HTR-8/SVneo (cell line): ENCODE measurements around the gene PFKP.

Experiments used
- DNase-seq: peaks from one replicate; pipeline ENCODE4 v3.0.0; 2011; ENCODE audit warnings: low spot score, mixed read lengths; ENCODE audit not compliant: insufficient read length
- FAIRE-seq: peaks from 2 replicates; lab custom pipeline; 2011; peaks lifted over from hg19 to GRCh38; lab: Jason Lieb, UNC

The PFKP gene

DNA sequence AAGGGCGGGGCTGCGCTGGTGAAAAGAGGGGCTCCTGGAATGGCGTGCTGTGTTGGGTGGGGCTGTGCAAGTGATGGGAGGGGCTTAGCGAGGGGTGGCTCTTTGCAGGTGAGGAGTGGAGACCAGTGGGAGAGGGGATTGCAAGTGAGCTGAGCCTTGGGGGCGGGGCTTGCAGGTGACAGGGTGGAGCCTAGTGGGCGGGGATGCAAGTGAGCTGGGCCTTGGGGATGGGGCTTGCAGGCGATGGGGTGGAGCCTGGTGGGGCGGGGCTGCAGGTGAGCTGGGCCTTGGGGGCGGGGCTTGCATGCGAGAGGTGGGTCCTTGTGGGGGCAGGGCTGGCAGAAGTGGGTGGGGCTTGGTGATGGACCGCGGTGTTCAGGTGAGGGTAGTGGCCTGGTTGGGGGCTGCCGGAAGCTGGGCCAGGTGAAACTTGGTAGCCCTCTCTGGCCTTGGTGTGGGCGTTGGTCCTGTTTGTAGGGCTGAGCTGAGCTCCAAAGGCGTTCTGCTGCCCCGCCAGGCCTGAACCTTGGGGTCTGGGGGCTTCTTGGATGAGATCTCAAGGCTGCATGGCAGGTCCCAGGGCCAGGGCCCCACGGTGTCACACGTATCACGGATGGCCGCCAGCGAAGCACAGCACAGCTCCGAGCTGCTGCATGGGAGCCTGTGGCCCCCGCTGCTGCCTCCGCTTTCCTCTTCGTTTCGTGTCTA, 106.0 kb downstream of the PFKP start:
- FAIRE-seq = no peak
- no peak for DNase-seq

GRCh38 chr10:3178042-3178441, 110.7 kb downstream of the PFKP start:
- DNase-seq = no peak
- no peak for FAIRE-seq

- DNase-seq (no peak), FAIRE-seq (no peak)
Observed at GRCh38 chr10:3179174-3179573, 111.8 kb downstream of the PFKP start.

DNA sequence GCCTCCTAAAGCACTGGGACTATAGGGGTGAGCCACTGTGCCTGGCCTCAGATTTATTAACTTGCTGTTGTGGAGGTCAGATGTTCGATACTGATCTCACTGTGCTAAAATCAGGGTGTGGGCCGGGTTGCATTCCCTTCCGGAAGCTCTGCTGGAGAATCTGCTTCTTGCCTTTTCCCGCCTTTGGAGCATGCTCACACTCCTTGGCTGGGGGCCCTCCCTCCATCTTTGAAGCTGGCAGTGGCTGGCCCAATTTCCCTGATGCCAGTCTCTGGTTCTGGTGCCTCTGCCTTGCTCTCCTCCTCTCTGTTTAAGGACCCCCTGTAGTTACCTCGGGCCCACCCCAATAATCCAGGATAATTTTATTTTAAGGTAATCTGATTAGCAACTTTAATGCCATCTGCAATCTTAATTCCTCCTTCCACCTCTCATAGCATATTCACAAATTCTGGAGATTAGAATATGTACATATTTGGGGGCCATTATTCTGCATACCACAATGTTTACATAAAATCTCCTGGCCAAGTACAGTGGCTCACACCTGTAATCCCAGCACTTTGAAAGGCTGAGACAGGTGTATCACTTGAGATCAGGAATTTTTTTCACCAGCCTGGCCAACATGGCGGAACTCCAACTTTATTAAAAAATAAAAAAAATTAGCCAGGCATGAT, 113.1 kb downstream of the PFKP start:
- FAIRE-seq (no peak), DNase-seq (no peak)

GRCh38 chr10:3185386-3185785, 118.0 kb downstream of the PFKP start:
- DNase-seq = no peak
- FAIRE-seq = no peak

DNA sequence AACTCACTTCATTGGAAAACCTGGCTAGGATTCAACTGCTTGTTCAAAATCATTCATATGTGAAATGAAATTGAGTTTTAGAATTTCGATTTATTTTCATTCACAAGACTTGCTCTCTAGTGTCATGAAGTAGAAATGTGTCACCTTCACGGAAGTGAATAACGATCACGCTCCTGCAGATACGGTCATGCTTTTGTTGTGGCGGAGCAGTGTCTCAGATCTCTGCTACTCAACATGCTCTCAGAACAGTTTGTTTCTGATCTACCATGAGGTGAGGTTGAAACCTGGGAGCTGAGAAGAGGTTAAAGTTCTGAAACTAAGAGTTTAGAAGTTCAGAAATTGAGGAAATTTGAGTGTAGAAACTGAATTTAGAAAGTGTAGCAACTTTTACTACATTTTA, 119.0 kb downstream of the PFKP start:
- no peak for FAIRE-seq
- no peak for DNase-seq
